B cell (primary cell): ENCODE data around the gene LRRC31.

Experiments
- CTCF ChIP-seq: fragments of 200-600 bp; IDR thresholded peaks from one replicate; pipeline ENCODE4 v1.8.0; 2022; ENCODE audit warnings: antibody characterized with exemption, mild to moderate bottlenecking
- EZH2 ChIP-seq: IDR thresholded peaks from 2 replicates; pipeline ENCODE4 v1.6.1; 2012; ENCODE audit warnings: borderline replicate concordance, low read depth, mild to moderate bottlenecking, moderate library complexity, low read length; ENCODE audit not compliant: insufficient read depth, poor library complexity, severe bottlenecking

GRCh38 chr3:169790219-169790618 is 79.5 kb downstream of the LRRC31 start:
- TF ChIP-seq CTCF (no peak), EZH2 (no peak)
